Measurements from ENCODE around the gene CNGA3. TPM values are rescaled to one million over a fixed set of nuclear protein-coding genes. Genes with fewer than 3 reads are reported as not detected.
A peak's percentile ranks its signal among the peaks of the same experiment; 100 is the strongest.

The CNGA3 gene
- total RNA-seq, 3 donors from 2014 or later = under 0.01 to 0.15 TPM; not detected in 1

- Histone ChIP-seq H3K27ac (no peak overlapping the region), H3K27me3 (no peaks in the 10 kb centered on the region), H3K36me3 (no peaks in the 10 kb centered on the region), H3K4me3 (no peak overlapping the region), H3K9me3 (no peaks in the 10 kb centered on the region), H3K4me1 (peaks cover 0 to 4% of the 10 kb centered on the region in 2 donors)
- DNase-seq (ENCODE audit: low spot score in 2 of 2) = no peak
- intact Hi-C loops (cut with DNase I; ENCODE audit: low total_unique reads) = no loop called here
- TF ChIP-seq POLR2AphosphoS5 (IDR thresholded peaks at IDR 0.05) = no peak
- TF ChIP-seq POLR2A (IDR thresholded peaks at IDR 0.05) = no peak
- TF ChIP-seq CTCF (IDR thresholded peaks at IDR 0.05) = no peak
Observed at GRCh38 chr2:98376301-98376910, 30.1 kb downstream of the CNGA3 start.

GRCh38 chr2:98376996-98377395 lies 30.7 kb downstream of the CNGA3 start:
- no peaks in the 10 kb centered on the region for H3K36me3 ChIP-seq
- intact Hi-C loops (cut with DNase I; ENCODE audit: low total_unique reads) = no loop called here
- no peak overlapping the region for H3K4me3 ChIP-seq
- TF ChIP-seq POLR2AphosphoS5 (IDR thresholded peaks at IDR 0.05) = no peak
- no peak for TF ChIP-seq POLR2A (IDR thresholded peaks at IDR 0.05)
- no peak for TF ChIP-seq CTCF (IDR thresholded peaks at IDR 0.05)
- H3K27me3 ChIP-seq = no peaks in the 10 kb centered on the region
- no peaks in the 10 kb centered on the region for H3K9me3 ChIP-seq
- no peak overlapping the region for H3K27ac ChIP-seq
- no peak for DNase-seq (ENCODE audit: low spot score in 2 of 2)
- peaks cover 0 to 4% of the 10 kb centered on the region in 2 donors for H3K4me1 ChIP-seq

GRCh38 chr2:98377544-98377943 lies 31.3 kb downstream of the CNGA3 start:
- Histone ChIP-seq H3K36me3 (no peaks in the 10 kb centered on the region), H3K4me1 (peaks cover 0 to 4% of the 10 kb centered on the region in 2 donors), H3K27me3 (no peaks in the 10 kb centered on the region), H3K9me3 (no peaks in the 10 kb centered on the region), H3K27ac (no peak overlapping the region), H3K4me3 (no peak overlapping the region)
- intact Hi-C loops (cut with DNase I; ENCODE audit: low total_unique reads) = no loop called here
- TF ChIP-seq POLR2A (IDR thresholded peaks at IDR 0.05) (no peak), POLR2AphosphoS5 (IDR thresholded peaks at IDR 0.05) (no peak), CTCF (IDR thresholded peaks at IDR 0.05) (no peak)
- DNase-seq (ENCODE audit: low spot score in 2 of 2) = no peak

GRCh38 chr2:98378196-98378595 lies 31.9 kb downstream of the CNGA3 start:
- intact Hi-C loops (cut with DNase I; ENCODE audit: low total_unique reads) = no loop called here
- Histone ChIP-seq H3K36me3 (no peaks in the 10 kb centered on the region), H3K9me3 (no peaks in the 10 kb centered on the region), H3K4me1 (peaks cover 0 to 4% of the 10 kb centered on the region in 2 donors), H3K4me3 (no peak overlapping the region), H3K27me3 (no peaks in the 10 kb centered on the region), H3K27ac (no peak overlapping the region)
- TF ChIP-seq POLR2A (IDR thresholded peaks at IDR 0.05) (no peak), POLR2AphosphoS5 (IDR thresholded peaks at IDR 0.05) (no peak), CTCF (IDR thresholded peaks at IDR 0.05) (no peak)
- DNase-seq (ENCODE audit: low spot score in 2 of 2) = no peak

GRCh38 chr2:98378901-98379300 lies 32.6 kb downstream of the CNGA3 start:
- intact Hi-C loops (cut with DNase I; ENCODE audit: low total_unique reads) = no loop called here
- DNase-seq (ENCODE audit: low spot score in 2 of 2) = peak in 1 of 2 donors; percentile 70
- H3K9me3 ChIP-seq = no peaks in the 10 kb centered on the region

More at GRCh38 chr2:98378901-98379300, 32.6 kb downstream of the CNGA3 start:
- Histone ChIP-seq H3K4me1 (peaks cover 0 to 4% of the 10 kb centered on the region in 2 donors), H3K27me3 (no peaks in the 10 kb centered on the region), H3K27ac (peak overlapping the region; percentile 50 to 70), H3K36me3 (no peaks in the 10 kb centered on the region), H3K4me3 (no peak overlapping the region)
- TF ChIP-seq POLR2AphosphoS5 (IDR thresholded peaks at IDR 0.05) (no peak), POLR2A (IDR thresholded peaks at IDR 0.05) (no peak), CTCF (IDR thresholded peaks at IDR 0.05) (no peak)

Measured in breast epithelium (tissue), 4 donors.